Spinal cord (tissue), 10 donors: ENCODE measurements around the gene LELP1. TPM values are rescaled to one million over a fixed set of nuclear protein-coding genes. Genes with fewer than 3 reads are reported as not detected.
A peak's percentile ranks its signal among the peaks of the same experiment; 100 is the strongest.
"Not testable (repeated sequence)": the region's sequence is repeated elsewhere in the genome, so short reads cannot be mapped to it uniquely, and the experiment has no call there.

Source experiments
- DNase-seq, 6 donors: peaks; one replicate each; pipeline versions ENCODE4 v3.0.0 to v3.0.0-alpha.2; 2013 to 2015; ENCODE audit warnings: low spot score in 6 of 6, low read depth in 4 of 6
- H3K27ac ChIP-seq: one replicate; pipeline ENCODE4 v1.5.1; 2013; ENCODE audit warnings: low read depth, low read length, control low read depth
- H3K27me3 ChIP-seq: one replicate; pipeline ENCODE4 v1.6.1; 2013; ENCODE audit warnings: low read length; ENCODE audit not compliant: control insufficient read depth, insufficient read depth
- H3K36me3 ChIP-seq: one replicate; pipeline ENCODE4 v1.6.1; 2013; ENCODE audit warnings: low read length; ENCODE audit not compliant: control insufficient read depth, insufficient read depth
- H3K4me1 ChIP-seq: one replicate; pipeline ENCODE4 v1.6.1; 2013; ENCODE audit warnings: low read length; ENCODE audit not compliant: control insufficient read depth, insufficient read depth
- H3K4me3 ChIP-seq: one replicate; pipeline ENCODE4 v1.5.1; 2013; ENCODE audit warnings: low read depth, low read length, control low read depth
- H3K9me3 ChIP-seq: one replicate; pipeline ENCODE4 v1.6.1; 2013; ENCODE audit warnings: low read length; ENCODE audit not compliant: control insufficient read depth, insufficient read depth
- WGBS: methylation state at CpG from one replicate; pipeline ENCODE4 v1.1.5; 2013; ENCODE audit warnings: missing lambda C conversion rate; ENCODE audit not compliant: insufficient coverage; 5-methylcytosine and 5-hydroxymethylcytosine counted together
- long read RNA-seq, 4 donors: transcript quantifications; one replicate each; lab custom pipeline, GENCODE V29; 2026
- polyA plus RNA-seq, 2 donors: library from polyadenylated mRNA; unstranded; fragments of 120-200 nt; gene quantifications; one replicate each; pipeline ENCODE4 v1.2.1, GENCODE V29; 2013; ENCODE audit not compliant: insufficient read length in 2 of 2
- total RNA-seq, 2 donors: library from RNA; depleted of rRNA in 1 of 2; stranded (reverse); fragments of 120-200 nt in 1 of 2; fragments of >200 nt in 1 of 2; gene quantifications; one replicate each; pipeline versions ENCODE4 v1.2.3 to v1.2.4, GENCODE V29; 2013 to 2014
- donor health status: healthy.

Gene LELP1
- not detected for total RNA-seq
- polyA plus RNA-seq, result not detected
- long read RNA-seq, donor 1, result 0 reads
- long read RNA-seq, donor 2, result 0 reads
- long read RNA-seq, donor 3, result 0 reads
- long read RNA-seq, donor 4, result 0 reads

DNA sequence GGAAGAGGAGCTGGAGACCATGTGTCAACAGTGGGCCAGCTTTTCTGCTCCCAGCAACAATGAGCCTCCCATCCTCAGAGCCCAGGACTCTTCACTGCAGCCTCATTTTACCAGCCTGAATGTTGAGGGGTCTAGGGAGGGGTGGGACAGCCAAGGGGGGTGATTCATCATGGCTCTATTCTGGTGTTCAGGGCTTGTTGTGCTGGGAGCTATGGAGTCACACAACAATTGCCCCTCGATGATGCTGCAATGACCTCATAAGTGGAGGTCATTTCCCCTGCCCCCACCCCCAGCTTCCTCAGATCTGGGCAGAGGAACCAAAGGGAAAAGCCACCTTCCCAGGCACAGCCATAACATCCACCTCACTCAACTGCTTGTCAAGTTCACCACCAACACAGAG lies at the start of gene LELP1:
LELP1 (plus strand) TSS at position 301 of the 400 bp plus-strand sequence. CDS start 1,278 bp downstream, outside the sequence.
- no peak within 1 kb of the TSS for H3K4me3 ChIP-seq
- H3K36me3 ChIP-seq, result no peaks in the 10 kb centered on the region
- H3K27ac ChIP-seq, result no peak within 1 kb of the TSS
- no peaks in the 10 kb centered on the region for H3K4me1 ChIP-seq
- no peaks in the 10 kb centered on the region for H3K27me3 ChIP-seq
- no peak for DNase-seq
- WGBS, result 80% methylated on average over 1 of the region's 1 CpG
- no peaks in the 10 kb centered on the region for H3K9me3 ChIP-seq

DNA sequence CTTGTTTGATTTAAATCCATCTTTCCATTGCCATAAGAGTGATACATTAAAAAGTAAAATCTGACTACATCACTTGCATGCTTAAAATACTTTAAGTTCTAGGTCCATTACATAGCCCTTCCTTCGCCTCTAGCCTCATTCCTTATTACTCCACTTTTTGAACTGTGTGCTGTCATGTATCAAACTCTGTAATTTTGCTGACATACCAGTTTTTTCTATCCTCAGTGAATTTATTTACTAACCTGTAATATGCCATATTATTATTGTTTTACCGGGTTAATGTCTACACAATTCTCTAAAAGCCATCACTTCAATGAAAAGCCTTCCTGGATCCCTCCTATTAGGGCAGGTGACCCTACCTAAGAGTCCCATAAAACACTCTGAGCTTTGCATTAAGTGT lies 47.7 kb upstream of the LELP1 start:
- Histone ChIP-seq H3K4me1 (no peaks in the 10 kb centered on the region), H3K9me3 (peaks cover 8% of the 10 kb centered on the region), H3K36me3 (no peaks in the 10 kb centered on the region), H3K27me3 (no peaks in the 10 kb centered on the region), H3K27ac (no peak overlapping the region), H3K4me3 (no peak overlapping the region)
- no peak for DNase-seq
- WGBS, result 80% methylated on average over 1 of the region's 2 CpGs

DNA sequence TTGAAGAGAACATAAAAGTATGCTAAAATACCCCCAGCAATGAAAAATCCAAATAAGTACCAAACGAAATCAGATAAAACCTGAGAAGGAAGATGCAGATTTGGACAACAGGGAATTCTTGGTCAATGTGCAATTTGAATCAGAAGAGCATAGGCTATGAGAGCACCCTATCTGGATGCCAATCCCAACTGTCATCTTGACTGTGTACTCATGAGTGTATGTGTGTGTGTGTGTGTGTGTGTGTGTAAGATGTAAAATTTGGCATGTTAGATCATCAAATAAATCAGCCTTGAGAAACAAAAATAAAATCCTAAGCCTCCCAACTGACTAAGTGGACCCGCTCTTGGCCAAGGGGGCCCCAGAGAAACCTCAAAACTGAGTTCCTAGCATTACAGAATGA lies 34.5 kb upstream of the LELP1 start:
- Histone ChIP-seq H3K27ac (no peak overlapping the region), H3K36me3 (no peaks in the 10 kb centered on the region), H3K4me3 (no peak overlapping the region), H3K4me1 (no peaks in the 10 kb centered on the region), H3K27me3 (no peaks in the 10 kb centered on the region), H3K9me3 (no peaks in the 10 kb centered on the region)
- 60% methylated on average over 1 of the region's 2 CpGs for WGBS
- DNase-seq, result no peak

DNA sequence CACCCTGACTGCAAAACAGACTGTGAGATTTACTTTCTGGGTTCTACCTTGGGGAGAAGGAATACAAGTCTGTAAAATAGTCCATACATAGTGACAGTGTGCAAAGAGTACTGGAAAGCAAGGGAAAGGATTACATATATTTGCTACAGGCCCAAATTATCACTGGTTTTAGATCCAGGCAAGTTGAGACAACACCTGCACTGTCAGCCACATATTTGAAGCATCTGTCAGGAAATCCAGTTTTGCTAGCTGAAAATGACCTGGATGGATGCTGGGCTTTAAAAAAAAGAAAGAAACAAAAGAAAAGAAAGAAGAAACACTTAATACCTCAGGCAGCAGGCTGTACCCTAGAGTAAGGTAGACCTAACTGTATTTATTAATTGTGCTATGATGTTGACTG lies 28.6 kb upstream of the LELP1 start:
- no peaks in the 10 kb centered on the region for H3K27me3 ChIP-seq
- no peaks in the 10 kb centered on the region for H3K4me1 ChIP-seq
- H3K4me3 ChIP-seq, result no peak overlapping the region
- DNase-seq, result no peak
- peaks cover 4% of the 10 kb centered on the region for H3K9me3 ChIP-seq
- no peak overlapping the region for H3K27ac ChIP-seq
- no peaks in the 10 kb centered on the region for H3K36me3 ChIP-seq

DNA sequence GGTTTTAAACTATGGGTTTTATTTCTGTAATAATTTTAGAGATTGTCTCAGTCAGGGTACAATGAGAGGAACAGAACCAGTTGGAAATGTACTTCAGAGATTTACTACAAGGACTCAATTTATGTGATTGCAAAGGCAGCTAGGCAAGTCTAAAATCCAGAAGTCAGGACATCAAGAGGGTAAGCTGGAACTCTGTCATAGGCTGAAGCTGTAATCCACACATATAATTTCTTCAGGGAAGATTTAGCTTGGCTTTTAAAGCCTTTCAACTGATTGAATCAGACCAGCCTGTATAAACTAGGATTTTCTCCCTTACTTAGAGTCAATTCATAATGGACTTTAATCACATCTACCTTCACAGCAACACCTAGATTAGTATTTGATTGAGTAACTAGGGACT lies 24.3 kb upstream of the LELP1 start:
- Histone ChIP-seq H3K27me3 (no peaks in the 10 kb centered on the region), H3K4me1 (no peaks in the 10 kb centered on the region), H3K27ac (no peak overlapping the region), H3K9me3 (peaks cover 4% of the 10 kb centered on the region), H3K4me3 (no peak overlapping the region), H3K36me3 (no peaks in the 10 kb centered on the region)
- no peak for DNase-seq

DNA sequence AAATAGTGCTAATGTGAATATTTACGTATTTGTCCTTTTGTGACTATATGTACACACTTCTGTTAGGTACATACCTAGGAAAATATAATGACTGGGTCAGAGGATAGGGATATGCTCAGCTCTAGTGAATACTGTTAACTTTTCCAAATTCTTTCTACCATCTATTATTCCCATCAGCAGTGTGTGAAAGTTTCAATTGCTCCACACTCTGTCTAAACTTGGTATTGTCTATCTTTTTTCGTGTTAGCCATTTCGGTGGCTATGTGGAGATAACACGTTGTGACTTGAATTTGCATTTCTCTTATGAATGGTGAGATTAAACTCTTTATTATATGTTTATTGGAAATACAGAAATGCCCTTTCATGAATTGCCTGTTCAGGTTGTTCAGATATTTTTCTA lies 22.7 kb upstream of the LELP1 start:
- H3K4me1 ChIP-seq, result no peaks in the 10 kb centered on the region
- no peaks in the 10 kb centered on the region for H3K27me3 ChIP-seq
- WGBS, result no CpG with 5 or more reads among the region's 4 CpGs
- no peaks in the 10 kb centered on the region for H3K36me3 ChIP-seq
- peaks cover 4% of the 10 kb centered on the region for H3K9me3 ChIP-seq
- no peak overlapping the region for H3K4me3 ChIP-seq
- H3K27ac ChIP-seq, result no peak overlapping the region
- no peak for DNase-seq

DNA sequence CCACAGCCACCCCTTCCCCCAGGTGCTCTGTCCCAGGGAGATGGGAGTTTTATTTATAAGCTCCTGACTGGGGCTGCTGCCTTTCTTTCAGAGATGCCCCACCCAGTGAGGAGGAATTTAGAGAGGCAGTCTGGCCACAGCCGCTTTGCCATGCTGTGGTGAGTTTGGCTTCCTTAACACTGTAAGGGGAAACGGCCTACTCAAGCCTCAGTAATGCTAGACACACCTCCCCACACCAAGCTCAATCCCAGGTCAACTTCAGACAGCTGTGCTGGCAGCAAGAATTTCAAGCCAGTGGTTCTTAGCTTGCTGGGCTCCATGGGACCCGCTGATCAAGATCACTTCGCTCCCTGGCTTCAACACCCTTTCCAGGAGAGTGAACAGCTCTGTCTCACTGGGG lies 14.9 kb upstream of the LELP1 start:
- H3K27me3 ChIP-seq, H3K36me3 ChIP-seq, H3K27ac ChIP-seq, H3K9me3 ChIP-seq, DNase-seq, H3K4me1 ChIP-seq, H3K4me3 ChIP-seq: not testable (repeated sequence)
- WGBS, result 88% methylated on average over 4 of the region's 4 CpGs

DNA sequence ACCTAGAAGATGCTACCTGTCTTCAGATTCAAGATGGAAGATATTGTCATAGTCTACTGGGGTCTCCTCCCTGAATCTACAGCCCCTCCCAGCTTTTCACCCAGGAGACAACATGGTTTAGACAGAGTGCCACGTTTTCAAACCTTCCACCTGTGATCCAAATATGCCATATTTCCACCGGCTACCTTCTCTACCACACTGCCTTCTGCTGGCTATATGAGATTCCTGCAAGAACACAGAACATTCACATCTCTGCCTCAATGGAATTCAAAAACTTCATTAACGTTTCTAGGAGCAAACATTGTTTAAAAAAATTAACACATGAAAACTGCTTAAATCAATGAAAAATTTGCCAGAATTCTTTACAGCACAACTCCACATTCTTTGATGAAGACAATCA lies 12.9 kb upstream of the LELP1 start:
- no peaks in the 10 kb centered on the region for H3K27me3 ChIP-seq
- no peak overlapping the region for H3K27ac ChIP-seq
- no peak overlapping the region for H3K4me3 ChIP-seq
- no peak for DNase-seq
- H3K9me3 ChIP-seq, result no peaks in the 10 kb centered on the region
- no peaks in the 10 kb centered on the region for H3K36me3 ChIP-seq
- 30% methylated on average over 3 of the region's 3 CpGs for WGBS
- no peaks in the 10 kb centered on the region for H3K4me1 ChIP-seq

DNA sequence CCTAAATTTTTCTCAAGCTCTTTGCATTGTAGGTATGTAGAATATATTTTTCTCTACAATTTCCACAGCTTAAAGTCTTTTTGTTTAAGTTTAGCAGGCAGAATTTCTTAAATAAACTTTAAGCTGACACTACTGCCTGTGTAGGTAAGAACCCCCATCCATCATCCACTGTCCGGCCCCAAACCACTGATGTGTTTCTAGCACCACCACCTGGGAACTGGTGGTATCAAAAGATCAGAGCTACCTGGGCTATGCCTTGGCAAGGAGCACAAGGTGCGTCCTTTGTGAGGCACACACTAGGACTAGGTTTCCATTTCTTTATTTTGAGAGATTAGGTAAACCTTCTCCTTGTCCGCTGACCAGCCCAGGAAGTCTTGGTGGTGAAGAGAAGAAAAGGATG lies 10.5 kb upstream of the LELP1 start:
- Histone ChIP-seq H3K27me3 (no peaks in the 10 kb centered on the region), H3K4me1 (no peaks in the 10 kb centered on the region), H3K9me3 (no peaks in the 10 kb centered on the region), H3K4me3 (no peak overlapping the region), H3K27ac (no peak overlapping the region), H3K36me3 (no peaks in the 10 kb centered on the region)
- peak in 1 of 6 donors; percentile 11 for DNase-seq
- WGBS, result 38% methylated on average over 1 of the region's 3 CpGs

DNA sequence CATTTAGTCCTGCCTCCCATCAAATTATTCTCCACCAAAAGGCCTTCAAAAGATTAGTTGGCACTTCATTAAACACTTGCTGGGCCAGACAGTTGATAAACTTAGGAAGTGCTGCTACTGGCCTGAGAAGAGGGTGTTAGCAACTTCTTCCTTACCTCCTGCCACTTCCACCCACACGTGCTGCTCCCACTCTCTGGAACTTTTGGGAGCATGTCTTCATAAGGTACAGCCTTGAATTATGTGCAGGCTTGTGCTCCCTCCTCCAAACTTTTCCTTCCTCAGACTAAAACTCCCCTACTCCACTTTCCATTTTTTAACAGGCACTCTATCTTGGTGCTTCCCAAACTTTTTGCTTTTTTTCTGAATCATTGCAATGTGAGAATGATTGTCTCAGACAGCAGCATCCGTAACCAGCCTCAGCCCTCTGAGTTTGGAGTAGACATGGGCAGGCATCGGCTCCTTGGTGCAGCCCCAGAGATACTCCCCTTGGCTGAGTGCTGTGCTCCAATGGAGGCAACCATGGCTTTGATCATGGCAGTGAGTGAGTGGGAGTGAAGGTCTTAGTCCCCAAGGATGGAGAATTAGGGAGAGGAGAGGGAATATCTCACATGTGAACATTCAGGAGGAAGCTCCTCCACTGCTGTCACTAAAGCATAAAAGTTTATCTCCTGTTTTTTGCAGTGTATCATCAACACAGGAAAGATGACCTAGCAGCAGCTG lies 8.7 kb upstream of the LELP1 start:
- no peaks in the 10 kb centered on the region for H3K27me3 ChIP-seq
- H3K4me1 ChIP-seq, result no peaks in the 10 kb centered on the region
- H3K36me3 ChIP-seq, result no peaks in the 10 kb centered on the region
- H3K4me3 ChIP-seq, result no peak overlapping the region
- no peaks in the 10 kb centered on the region for H3K9me3 ChIP-seq
- H3K27ac ChIP-seq, result no peak overlapping the region
- DNase-seq, result no peak
- 61% methylated on average over 3 of the region's 3 CpGs for WGBS
